K562 (cell line): Measurements from ENCODE around the gene NAA10. TPM values are rescaled to one million over a fixed set of nuclear protein-coding genes. Genes with fewer than 3 reads are reported as not detected.

Experiments used
- BMI1 ChIP-seq: fragments of 150-350 bp; IDR thresholded peaks from 2 replicates; pipeline ENCODE4 v1.6.1; 2014; ENCODE audit warnings: low read length
- EP300 ChIP-seq: IDR thresholded peaks from 2 replicates; pipeline ENCODE4 v1.6.1; 2012; ENCODE audit warnings: low read length, improper control_type of control experiment
- ETV6 ChIP-seq, 3 experiments: fragments of 150-350 bp in 1 of 3; sonication (generic) in 1 of 3; formaldehyde crosslinking in 1 of 3; IDR thresholded peaks; 2 replicates each; pipeline versions ENCODE4 v1.6.1 to v1.8.0; 2014 to 2022; ENCODE audit warnings: borderline replicate concordance in 2 of 3, low read depth in 2 of 3, antibody characterized with exemption in 1 of 3, low read length in 1 of 3, mild to moderate bottlenecking in 1 of 3, missing genetic modification reagents in 1 of 3
- KLF16 ChIP-seq: IDR thresholded peaks from 2 replicates; pipeline ENCODE4 v1.6.1; 2016; ENCODE audit warnings: antibody characterized with exemption
- LEF1 ChIP-seq: fragments of 450-650 bp; IDR thresholded peaks from 2 replicates; pipeline ENCODE4 v1.6.1; 2016; ENCODE audit warnings: mild to moderate bottlenecking
- MBD2 ChIP-seq: sonication (generic); IDR thresholded peaks from 2 replicates; pipeline ENCODE4 v1.6.1; 2016; ENCODE audit warnings: low read depth, borderline replicate concordance
- MEF2A ChIP-seq: IDR thresholded peaks from 2 replicates; pipeline ENCODE4 v1.6.1; 2011; ENCODE audit warnings: low read depth, mild to moderate bottlenecking, low read length, moderate library complexity; ENCODE audit not compliant: control insufficient read depth
- MYC ChIP-seq, 2 experiments: fragments of 250-450 bp in 1 of 2; sonication (Bioruptor Pico) in 1 of 2; IDR thresholded peaks; 2 replicates each; pipeline versions ENCODE4 v1.5.1 to v1.6.1; 2012 to 2021; ENCODE audit warnings: low read depth in 2 of 2, borderline replicate concordance in 1 of 2, improper control_type of control experiment in 1 of 2, low read length in 1 of 2, mild to moderate bottlenecking in 1 of 2, moderate library complexity in 1 of 2
- NEUROD1 ChIP-seq: fragments of 150-350 bp; IDR thresholded peaks from 2 replicates; pipeline ENCODE4 v1.6.1; 2014; ENCODE audit warnings: borderline replicate concordance, low read length, low read depth; ENCODE audit not compliant: partially characterized antibody
- RCOR1 ChIP-seq, 2 experiments: IDR thresholded peaks; 2 replicates each; pipeline ENCODE4 v1.6.1; 2012; ENCODE audit warnings: low read depth in 2 of 2, low read length in 2 of 2, borderline replicate concordance in 1 of 2, improper control_type of control experiment in 1 of 2
- SMAD4 ChIP-seq: fragments of 250-450 bp; sonication (Bioruptor Pico); conservative IDR thresholded peaks from 2 replicates; pipeline ENCODE4 v1.8.0; 2021; ENCODE audit warnings: inconsistent platforms, mild to moderate bottlenecking, moderate library complexity
- TEAD2 ChIP-seq: fragments of 450-650 bp; IDR thresholded peaks from 2 replicates; pipeline ENCODE4 v1.6.1; 2016; ENCODE audit warnings: missing genetic modification characterization, control low read depth, missing compliant biosample characterization
- TRIM24 ChIP-seq, 2 experiments: fragments of 450-650 bp; IDR thresholded peaks; 2 replicates each; pipeline ENCODE4 v1.6.1; 2016
- WHSC1 ChIP-seq: IDR thresholded peaks from one replicate; pipeline ENCODE4 v1.6.1; 2012; ENCODE audit warnings: low read length, control low read depth, inconsistent platforms
- ZFP30 ChIP-seq: fragments of 250-450 bp; sonication (Bioruptor Pico); IDR thresholded peaks from 2 replicates; pipeline ENCODE4 v1.8.0; 2022; ENCODE audit warnings: moderate library complexity, mild to moderate bottlenecking, inconsistent platforms, borderline replicate concordance
- ZNF121 ChIP-seq: sonication (generic); formaldehyde crosslinking; conservative IDR thresholded peaks from 2 replicates; pipeline ENCODE4 v1.8.0; 2022; ENCODE audit warnings: missing genetic modification reagents
- polyA plus RNA-seq, 8 experiments: library from polyadenylated mRNA; depleted of rRNA in 4 of 8; stranded (reverse) in 5 of 8; unstranded in 3 of 8; fragments of >200 nt; fragmentation: Nextera tagmentation in 2 of 8; fragmentation: Illumina TruSeq in 1 of 8; extraction: Ambion mirVana in 2 of 8; extraction: Trizol in 1 of 8; gene quantifications; 2 replicates each; pipeline versions ENCODE4 v1.2.1 to v1.2.3, GENCODE V29; 2011 to 2014; ENCODE audit warnings: inconsistent platforms in 1 of 8, missing spikeins in 1 of 8
- total RNA-seq, 7 experiments: library from RNA; depleted of rRNA in 6 of 7; stranded (reverse); fragments of >200 nt in 6 of 7; fragmentation: Illumina TruSeq in 2 of 7; extraction: Trizol in 2 of 7; gene quantifications; 2 replicates each; pipeline versions ENCODE4 v1.2.1 to v1.2.3, GENCODE V29; 2011 to 2021; ENCODE audit warnings: low replicate concordance in 1 of 7
- TF ChIP-seq, protein P1 (sequence below), 2 experiments: fragments of 450-650 bp; conservative IDR thresholded peaks; 2 replicates each; pipeline ENCODE4 v1.6.1; 2017; ENCODE audit warnings: mild to moderate bottlenecking in 2 of 2, moderate library complexity in 2 of 2
- TF ChIP-seq, protein P2 (sequence below): fragments of 250-450 bp; sonication (Bioruptor Pico); IDR thresholded peaks from 2 replicates; pipeline ENCODE4 v1.4.0; 2020; ENCODE audit warnings: mild to moderate bottlenecking
- TF ChIP-seq, protein P3 (sequence below): fragments of 450-650 bp; formaldehyde crosslinking; IDR thresholded peaks from 2 replicates; pipeline ENCODE4 v1.4.0; 2022; ENCODE audit warnings: mild to moderate bottlenecking, moderate library complexity

The NAA10 gene
- total and polyA plus RNA-seq, 9 of the 15 experiments (the other 6 are each of a cell fraction or from before 2014, with no cell fraction given), result 11.1 to 250 (median 134) TPM

DNA sequence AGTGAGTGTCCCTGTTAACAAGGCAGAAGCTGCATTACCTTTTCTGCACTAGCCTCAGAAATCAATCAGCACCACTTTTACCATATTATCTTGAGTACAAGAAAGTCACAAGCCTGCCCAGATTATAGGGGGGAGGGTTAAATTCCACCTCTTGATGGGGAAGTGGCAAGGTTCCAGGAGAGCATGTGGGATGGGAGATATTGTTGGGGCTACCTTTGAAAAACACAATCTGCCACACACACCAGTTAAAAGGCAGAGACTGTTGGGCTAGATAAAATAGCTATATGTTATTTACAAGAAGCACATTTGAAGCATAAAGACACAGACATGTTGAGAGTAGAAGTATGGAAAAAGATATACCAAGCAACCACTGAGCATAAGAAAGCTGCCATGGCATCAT, 36.9 kb downstream of the NAA10 start (continued):
- TF ChIP-seq, protein P1, sequence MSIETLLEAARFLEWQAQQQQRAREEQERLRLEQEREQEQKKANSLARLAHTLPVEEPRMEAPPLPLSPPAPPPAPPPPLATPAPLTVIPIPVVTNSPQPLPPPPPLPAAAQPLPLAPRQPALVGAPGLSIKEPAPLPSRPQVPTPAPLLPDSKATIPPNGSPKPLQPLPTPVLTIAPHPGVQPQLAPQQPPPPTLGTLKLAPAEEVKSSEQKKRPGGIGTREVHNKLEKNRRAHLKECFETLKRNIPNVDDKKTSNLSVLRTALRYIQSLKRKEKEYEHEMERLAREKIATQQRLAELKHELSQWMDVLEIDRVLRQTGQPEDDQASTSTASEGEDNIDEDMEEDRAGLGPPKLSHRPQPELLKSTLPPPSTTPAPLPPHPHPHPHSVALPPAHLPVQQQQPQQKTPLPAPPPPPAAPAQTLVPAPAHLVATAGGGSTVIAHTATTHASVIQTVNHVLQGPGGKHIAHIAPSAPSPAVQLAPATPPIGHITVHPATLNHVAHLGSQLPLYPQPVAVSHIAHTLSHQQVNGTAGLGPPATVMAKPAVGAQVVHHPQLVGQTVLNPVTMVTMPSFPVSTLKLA (conservative IDR thresholded peaks at IDR 0.05), result peak in 1 of 2 experiments; percentile 87; a peak in 3 of 4 replicates
- TF ChIP-seq ZNF121 (CRISPR knock-in tag), result no peak
- peak; percentile 73 for TF ChIP-seq NEUROD1
- peak; percentile 97 for TF ChIP-seq EP300
- no peak for TF ChIP-seq WHSC1
- peak; percentile 95 for TF ChIP-seq SMAD4 (CRISPR knock-in tag)
- peak; percentile 55 for TF ChIP-seq MYC (IDR thresholded peaks at IDR 0.05; ENCODE audit: low read depth, low read length)
- TF ChIP-seq MYC (CRISPR knock-in tag; IDR thresholded peaks at IDR 0.05; ENCODE audit: borderline replicate concordance, low read depth), result no peak
- TF ChIP-seq ZFP30, result no peak
- TF ChIP-seq TEAD2 (tag), result peak; percentile 69; the same call in 1 of the 2 replicates
- TF ChIP-seq, protein P2, sequence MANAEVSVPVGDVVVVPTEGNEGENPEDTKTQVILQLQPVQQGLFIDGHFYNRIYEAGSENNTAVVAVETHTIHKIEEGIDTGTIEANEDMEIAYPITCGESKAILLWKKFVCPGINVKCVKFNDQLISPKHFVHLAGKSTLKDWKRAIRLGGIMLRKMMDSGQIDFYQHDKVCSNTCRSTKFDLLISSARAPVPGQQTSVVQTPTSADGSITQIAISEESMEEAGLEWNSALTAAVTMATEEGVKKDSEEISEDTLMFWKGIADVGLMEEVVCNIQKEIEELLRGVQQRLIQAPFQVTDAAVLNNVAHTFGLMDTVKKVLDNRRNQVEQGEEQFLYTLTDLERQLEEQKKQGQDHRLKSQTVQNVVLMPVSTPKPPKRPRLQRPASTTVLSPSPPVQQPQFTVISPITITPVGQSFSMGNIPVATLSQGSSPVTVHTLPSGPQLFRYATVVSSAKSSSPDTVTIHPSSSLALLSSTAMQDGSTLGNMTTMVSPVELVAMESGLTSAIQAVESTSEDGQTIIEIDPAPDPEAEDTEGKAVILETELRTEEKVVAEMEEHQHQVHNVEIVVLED, result 0 out of 2 replicates have a peak, but pooled peaks have one; percentile 13
- TF ChIP-seq KLF16, result peak; percentile 98
- peak; percentile 25; the same call in 1 of the 2 replicates for TF ChIP-seq MEF2A
- TF ChIP-seq ETV6 (IDR thresholded peaks at IDR 0.05; ENCODE audit: borderline replicate concordance in 1 of 2, low read depth in 2 of 2, low read length in 1 of 2), result peak in 1 of 2 experiments; percentile 86; a peak in 1 of 4 replicates
- TF ChIP-seq ETV6 (CRISPR knock-in tag; IDR thresholded peaks at IDR 0.05; ENCODE audit: borderline replicate concordance), result no peak
- TF ChIP-seq MBD2, result peak; percentile 69
- TF ChIP-seq, protein P3, sequence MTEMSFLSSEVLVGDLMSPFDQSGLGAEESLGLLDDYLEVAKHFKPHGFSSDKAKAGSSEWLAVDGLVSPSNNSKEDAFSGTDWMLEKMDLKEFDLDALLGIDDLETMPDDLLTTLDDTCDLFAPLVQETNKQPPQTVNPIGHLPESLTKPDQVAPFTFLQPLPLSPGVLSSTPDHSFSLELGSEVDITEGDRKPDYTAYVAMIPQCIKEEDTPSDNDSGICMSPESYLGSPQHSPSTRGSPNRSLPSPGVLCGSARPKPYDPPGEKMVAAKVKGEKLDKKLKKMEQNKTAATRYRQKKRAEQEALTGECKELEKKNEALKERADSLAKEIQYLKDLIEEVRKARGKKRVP (CRISPR knock-in tag), result 0 out of 2 replicates have a peak, but pooled peaks have one; percentile 24
- TF ChIP-seq LEF1, result peak; percentile 98
- TF ChIP-seq RCOR1 (IDR thresholded peaks at IDR 0.05; ENCODE audit: borderline replicate concordance in 1 of 2, low read depth in 2 of 2, low read length in 2 of 2), result peak; percentile 99
- TF ChIP-seq BMI1, result no peak
- peak; percentile 97 for TF ChIP-seq TRIM24 (IDR thresholded peaks at IDR 0.05)
